ENCODE data around the gene MAPRE3.

Gene MAPRE3

GRCh38 chr2:26983746-26984145, 13.3 kb downstream of the MAPRE3 start:
- DNase-seq (ENCODE audit: low read depth) = no peak

GRCh38 chr2:26985807-26986206, 15.4 kb downstream of the MAPRE3 start:
- DNase-seq (ENCODE audit: low read depth) = no peak

GRCh38 chr2:26986576-26986975, 16.1 kb downstream of the MAPRE3 start:
- no peak for DNase-seq (ENCODE audit: low read depth)

GRCh38 chr2:26988058-26988860, 17.8 kb downstream of the MAPRE3 start:
- no peak for DNase-seq (ENCODE audit: low read depth)

- DNase-seq (ENCODE audit: low read depth) = no peak
Observed at GRCh38 chr2:26989156-26989555, 18.7 kb downstream of the MAPRE3 start.

- no peak for DNase-seq (ENCODE audit: low read depth)
Observed at GRCh38 chr2:26991717-26992116, 21.3 kb downstream of the MAPRE3 start.

- no peak for DNase-seq (ENCODE audit: low read depth)
Observed at GRCh38 chr2:26993768-26994167, 23.3 kb downstream of the MAPRE3 start.

GRCh38 chr2:26994983-26995382, 24.5 kb downstream of the MAPRE3 start:
- no peak for DNase-seq (ENCODE audit: low read depth)

- DNase-seq (ENCODE audit: low read depth) = no peak
Observed at GRCh38 chr2:26997394-26997793, 27.0 kb downstream of the MAPRE3 start.

GRCh38 chr2:26998323-26998722, 27.9 kb downstream of the MAPRE3 start:
- no peak for DNase-seq (ENCODE audit: low read depth)

GRCh38 chr2:27000228-27000627, 29.8 kb downstream of the MAPRE3 start:
- DNase-seq (ENCODE audit: low read depth) = no peak

- no peak for DNase-seq (ENCODE audit: low read depth)
Observed at GRCh38 chr2:27000995-27001394, 30.6 kb downstream of the MAPRE3 start.

- no peak for DNase-seq (ENCODE audit: low read depth)
Observed at GRCh38 chr2:27001950-27002349, 31.5 kb downstream of the MAPRE3 start.

GRCh38 chr2:27003007-27003406, 32.6 kb downstream of the MAPRE3 start:
- no peak for DNase-seq (ENCODE audit: low read depth)

- no peak for DNase-seq (ENCODE audit: low read depth)
Observed at GRCh38 chr2:27003857-27004256, 33.4 kb downstream of the MAPRE3 start.

GRCh38 chr2:27006602-27007415, 36.4 kb downstream of the MAPRE3 start:
- DNase-seq (ENCODE audit: low read depth) = no peak

GRCh38 chr2:27007416-27008374, 37.3 kb downstream of the MAPRE3 start:
- no peak for DNase-seq (ENCODE audit: low read depth)

- DNase-seq (ENCODE audit: low read depth) = no peak
Observed at GRCh38 chr2:27008678-27009077, 38.2 kb downstream of the MAPRE3 start.

GRCh38 chr2:27009083-27009482, 38.6 kb downstream of the MAPRE3 start:
- no peak for DNase-seq (ENCODE audit: low read depth)

GRCh38 chr2:27009716-27010115, 39.3 kb downstream of the MAPRE3 start:
- no peak for DNase-seq (ENCODE audit: low read depth)

- DNase-seq (ENCODE audit: low read depth) = no peak
Observed at GRCh38 chr2:27010139-27010538, 39.7 kb downstream of the MAPRE3 start.

- DNase-seq (ENCODE audit: low read depth) = no peak
Observed at GRCh38 chr2:27013738-27014137, 43.3 kb downstream of the MAPRE3 start.

Data from fibroblast of the conjunctiva (primary cell).